GM18861 (cell line): ENCODE results near the gene POLD1.

Source experiments
- ATAC-seq: cut with Tn5 transposase; IDR thresholded peaks from one replicate; pipeline ENCODE4 v1.9.1; 2021; ENCODE audit not compliant: unreplicated experiment

POLD1 gene

DNA sequence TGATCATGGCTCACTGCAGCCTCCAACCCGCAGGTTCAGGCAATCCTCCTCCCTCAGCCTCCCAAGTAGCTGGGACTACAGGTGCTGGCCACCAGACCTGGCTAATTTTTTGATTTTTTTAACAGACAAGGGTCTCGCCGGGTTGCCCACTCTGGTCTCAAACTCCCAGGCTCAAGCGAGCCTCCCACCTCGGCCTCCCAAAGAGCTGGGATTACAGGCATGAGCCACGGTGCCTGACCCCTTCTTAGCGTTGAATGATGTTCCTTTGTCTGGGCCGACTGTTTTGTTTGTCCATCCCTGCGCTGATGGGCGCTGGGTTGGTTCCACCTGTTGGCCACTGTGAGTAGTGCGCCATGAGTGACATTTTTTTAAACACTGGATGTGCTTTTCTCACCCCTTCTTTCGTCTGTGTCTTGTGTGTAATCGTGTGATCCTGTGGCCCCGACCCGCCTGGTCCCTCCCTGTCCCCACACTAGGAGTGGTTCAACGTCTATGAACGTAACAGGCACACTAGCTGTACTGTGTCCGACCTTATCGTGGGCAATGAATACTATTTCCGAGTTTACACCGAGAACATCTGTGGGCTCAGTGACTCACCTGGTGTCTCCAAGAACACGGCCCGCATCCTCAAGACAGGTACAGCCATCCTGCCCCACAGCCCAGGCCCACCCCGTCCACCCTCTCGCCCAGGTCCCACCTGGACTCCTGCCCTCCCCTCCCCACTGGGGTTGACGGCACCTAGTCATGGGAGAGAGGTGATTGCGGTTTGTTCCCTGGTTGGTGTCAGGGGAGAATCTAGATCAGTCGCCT is 77.1 kb downstream of the POLD1 start:
- no peak for ATAC-seq

DNA sequence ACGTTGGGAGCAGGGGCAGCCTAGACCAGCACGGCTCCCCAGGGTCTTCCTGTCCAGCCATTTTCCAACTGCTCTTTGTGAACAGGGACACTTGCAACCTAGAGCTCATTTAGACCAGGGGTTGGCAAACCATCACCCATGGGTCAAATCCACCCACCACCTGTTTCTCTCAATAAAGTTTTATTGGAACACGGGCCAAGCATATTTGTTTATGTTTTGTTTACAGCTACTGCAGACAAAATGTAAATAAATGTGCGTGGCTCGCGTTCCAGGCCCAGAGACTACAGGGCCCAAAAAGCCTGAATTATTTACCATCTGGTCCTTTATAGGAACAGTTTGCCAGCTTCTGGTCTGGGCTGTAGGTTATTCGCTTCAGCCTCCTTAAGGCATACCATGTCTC is 78.8 kb downstream of the POLD1 start:
- ATAC-seq = no peak

DNA sequence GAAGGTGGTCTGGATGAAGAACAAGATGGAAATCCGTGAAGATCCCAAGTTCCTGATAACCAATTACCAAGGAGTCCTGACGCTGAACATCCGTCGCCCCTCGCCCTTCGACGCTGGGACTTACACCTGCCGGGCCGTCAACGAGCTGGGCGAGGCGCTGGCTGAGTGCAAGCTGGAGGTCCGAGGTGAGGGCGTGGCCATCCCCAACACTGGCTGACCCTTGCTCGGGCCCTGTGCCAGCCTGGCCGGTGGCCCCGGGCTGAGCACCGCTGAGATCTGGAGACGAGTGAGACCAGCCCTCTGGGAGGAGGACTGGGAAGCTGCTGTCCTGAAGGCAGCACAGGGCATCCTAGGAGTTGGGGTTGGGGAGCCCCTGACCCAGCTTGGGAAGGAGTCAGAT is 80.2 kb downstream of the POLD1 start:
- ATAC-seq = no peak

DNA sequence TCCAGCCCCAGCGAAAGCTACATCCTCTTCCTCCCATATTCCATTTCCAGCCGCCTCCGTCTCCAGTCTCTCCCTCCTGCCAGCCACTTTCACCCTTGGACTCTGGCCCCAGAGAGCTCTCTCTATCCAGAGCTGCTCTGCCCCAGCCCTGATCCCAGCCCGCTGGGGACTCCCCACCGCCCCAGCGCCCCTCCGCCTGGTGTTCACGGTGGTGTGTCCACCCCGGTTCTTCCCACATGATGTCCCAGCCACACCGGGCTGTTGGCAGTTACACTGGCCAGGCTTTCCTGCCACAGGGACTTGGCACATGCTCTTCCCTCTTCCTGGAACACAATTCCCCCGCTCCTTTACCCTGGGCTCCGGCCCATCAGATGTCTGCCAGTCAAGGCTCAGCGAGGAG is 80.9 kb downstream of the POLD1 start:
- no peak for ATAC-seq

DNA sequence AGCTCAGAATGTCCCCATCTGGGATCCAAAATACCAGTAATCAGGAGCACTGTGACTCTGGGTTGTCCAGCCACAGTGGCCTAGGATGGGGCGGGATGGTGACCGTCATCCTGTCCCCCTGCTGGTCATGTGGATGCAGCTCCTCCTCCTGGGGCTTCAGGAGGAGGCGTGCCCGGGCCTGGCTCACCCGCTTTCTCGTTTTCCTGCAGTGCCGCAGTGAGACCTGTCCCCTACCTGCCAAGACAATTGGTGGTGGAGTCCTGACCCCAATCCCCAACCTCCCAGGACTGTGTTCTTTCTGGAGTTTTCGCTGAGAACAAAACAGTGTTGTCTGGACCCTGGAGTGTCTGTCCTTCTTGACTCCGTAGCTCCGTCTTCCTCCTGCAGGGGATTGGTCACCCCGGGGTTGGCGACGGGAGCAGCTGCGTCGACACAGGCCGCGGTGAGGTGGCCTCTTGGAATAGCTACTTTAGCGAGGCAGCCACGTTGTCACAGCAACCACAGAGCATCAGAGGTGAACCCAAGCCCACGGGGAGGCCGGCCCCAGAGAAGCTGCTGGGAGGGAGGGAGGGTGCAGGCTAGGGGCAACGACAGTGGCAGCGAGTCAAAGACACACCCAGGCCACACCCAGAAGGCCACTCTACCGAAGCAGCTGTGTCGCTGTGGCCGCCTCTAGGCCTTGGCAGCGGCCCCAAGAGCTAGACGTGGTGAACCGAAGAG is 82.0 kb downstream of the POLD1 start:
- ATAC-seq = no peak

DNA sequence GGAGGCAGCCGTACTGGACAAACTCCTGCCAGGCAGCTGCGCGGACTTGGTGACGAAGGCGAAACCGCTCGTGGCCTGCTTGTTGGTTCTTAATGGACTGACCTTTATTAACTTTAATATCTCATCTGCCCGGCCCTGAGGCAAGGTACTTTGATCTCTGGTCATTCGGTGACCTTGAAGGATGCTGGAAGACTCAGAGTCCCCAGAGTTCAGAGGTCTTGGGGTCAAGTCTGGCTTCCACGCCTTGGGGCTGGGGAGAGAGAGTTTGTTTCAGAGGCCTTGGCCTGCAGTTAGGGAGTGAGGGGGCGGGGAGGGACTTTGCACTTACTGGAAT is 82.5 kb downstream of the POLD1 start:
- ATAC-seq = no peak

DNA sequence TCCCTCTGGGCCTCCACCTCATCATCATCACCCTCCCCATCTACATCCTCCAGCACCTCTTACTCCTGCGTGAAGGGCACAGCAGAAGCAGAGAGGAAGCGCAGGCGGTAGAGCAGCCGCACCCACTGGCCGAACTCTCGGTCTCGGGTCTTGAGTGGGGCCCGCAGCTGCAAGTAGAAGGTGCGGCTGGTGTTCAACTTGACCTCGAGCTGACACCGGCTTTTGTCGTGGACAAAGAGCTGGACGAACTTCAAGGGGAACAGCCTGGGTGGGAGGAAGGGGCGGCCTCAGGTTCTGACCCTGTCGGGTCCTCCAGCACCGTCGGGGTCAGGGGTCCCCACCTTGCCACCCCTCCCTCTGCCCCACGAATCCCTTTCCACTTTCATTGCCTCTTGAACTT is 83.4 kb downstream of the POLD1 start:
- ATAC-seq = no peak
